Heart left ventricle (tissue), 13 donors: Measurements from ENCODE around the gene KISS1R.

Experiments
- CTCF ChIP-seq, 12 donors: fragments of 200-600 bp; sonication (generic) in 4 of 12; IDR thresholded peaks; one replicate each; pipeline versions ENCODE4 v1.5.0 to v1.8.0; 2018 to 2022; ENCODE audit warnings: antibody characterized with exemption in 12 of 12, mild to moderate bottlenecking in 5 of 12
- POLR2A ChIP-seq, 2 donors: fragments of 450-650 bp; IDR thresholded peaks; one replicate each; pipeline ENCODE4 v1.6.1; 2017; ENCODE audit warnings: antibody characterized with exemption in 2 of 2, mild to moderate bottlenecking in 2 of 2, moderate library complexity in 2 of 2
- donor health status: ischemic (EF 13 %, LVEDD 7.1; RV severe dilation, severe dysfunction).
- donor health status: DM: no; HTN: yes; CAD: no.
- donor health status: DM: no; HTN: no; CAD: no.
- donor health status: ischemic (EF 25% LVEDD 6.9; RV normal size, moderate dysfunction).
- donor health status: ischemic (EF 25% LVEDD 5.7; RV mildly dilated, moderate dysfunction).
- donor health status: ischemic (EF 35%, LVEDD 5.7; RV mildly dilated, moderate dysfunction).
- donor health status: nonischemic (EF 11% LVEDD 7.7; RV severe dilation, severe dysfunction).
- donor health status: DM: yes; HTN: yes; CAD: no.
- donor health status: PGD.
- donor health status: ischemic (EF 29% LVEDD 5.4; RV normal size, mild dysfunction).
- donor health status: nonischemic (EF 23%, LVEDD 6.1; RV moderate dilation, normal function).

- TF ChIP-seq CTCF (IDR thresholded peaks at IDR 0.05) (no peak), POLR2A (IDR thresholded peaks at IDR 0.05) (no peak)
Measured at GRCh38 chr19:919199-920050, 2.3 kb downstream of the KISS1R start.
